Spleen (tissue), 11 donors: ENCODE measurements around the gene ACKR3. TPM values are rescaled to one million over a fixed set of nuclear protein-coding genes. Genes with fewer than 3 reads are reported as not detected.

Experiments
- DNase-seq: peaks from one replicate; pipeline ENCODE4 v3.0.0-alpha.2; 2020
- H3K27ac ChIP-seq, 8 donors: fragments of 200-600 bp; sonication (generic) in 7 of 8; 1 replicate in 4 of 8; 2 replicates in 4 of 8; pipeline versions ENCODE4 v1.5.0 to v1.8.0; 2016 to 2021; ENCODE audit warnings: inconsistent platforms in 4 of 8, mild to moderate bottlenecking in 4 of 8, moderate library complexity in 1 of 8
- H3K27me3 ChIP-seq, 7 donors: fragments of 200-600 bp; sonication (generic) in 6 of 7; replicated peaks in 1 of 7; 1 replicate in 4 of 7; 2 replicates in 3 of 7; pipeline versions ENCODE4 v1.5.0 to v1.8.0; 2016 to 2021; ENCODE audit warnings: inconsistent platforms in 3 of 7, mild to moderate bottlenecking in 1 of 7
- H3K36me3 ChIP-seq, 6 donors: fragments of 200-600 bp; sonication (generic) in 5 of 6; 1 replicate in 4 of 6; 2 replicates in 2 of 6; pipeline versions ENCODE4 v1.5.0 to v1.8.0; 2016 to 2021; ENCODE audit warnings: inconsistent platforms in 2 of 6
- H3K4me1 ChIP-seq, 6 donors: fragments of 200-600 bp; sonication (generic) in 5 of 6; 1 replicate in 3 of 6; 2 replicates in 3 of 6; pipeline versions ENCODE4 v1.5.0 to v1.8.0; 2016 to 2021; ENCODE audit warnings: inconsistent platforms in 3 of 6
- H3K4me3 ChIP-seq, 8 donors: fragments of 200-600 bp; sonication (generic) in 7 of 8; 1 replicate in 4 of 8; 2 replicates in 4 of 8; pipeline versions ENCODE4 v1.5.0 to v1.8.0; 2016 to 2021; ENCODE audit warnings: inconsistent platforms in 4 of 8, mild to moderate bottlenecking in 4 of 8, moderate library complexity in 2 of 8
- H3K9me3 ChIP-seq, 8 donors: fragments of 200-600 bp; sonication (generic) in 7 of 8; 1 replicate in 4 of 8; 2 replicates in 4 of 8; pipeline versions ENCODE4 v1.5.0 to v1.8.0; 2016 to 2021; ENCODE audit warnings: inconsistent platforms in 4 of 8
- POLR2A ChIP-seq, 3 donors: fragments of 450-650 bp; IDR thresholded peaks; one replicate each; pipeline ENCODE4 v1.5.1; 2017; ENCODE audit warnings: antibody characterized with exemption in 3 of 3, mild to moderate bottlenecking in 1 of 3
- POLR2AphosphoS5 ChIP-seq, 3 donors: sonication (generic); formaldehyde crosslinking; IDR thresholded peaks; one replicate each; pipeline ENCODE4 v1.5.1; 2017; ENCODE audit warnings: antibody characterized with exemption in 3 of 3
- WGBS, 5 donors: extraction: QIAGEN DNeasy Blood & Tissue Kit in 3 of 5; methylation state at CpG; one replicate each; pipeline versions ENCODE4 v1.1.5 to v1.1.7; 2013 to 2018; 5-methylcytosine and 5-hydroxymethylcytosine counted together
- intact Hi-C: fragments of 100-400 bp; cut with DNase I; formaldehyde crosslinking; loops from one replicate; pipeline ENCODE4 v1.15.0; 2023; ENCODE audit warnings: low total_unique reads
- polyA plus RNA-seq, 3 donors: library from polyadenylated mRNA; stranded (reverse); fragments of 200-250 nt; gene quantifications; one replicate each; pipeline ENCODE4 v1.2.1, GENCODE V29; 2013
- total RNA-seq, 7 donors: library from RNA; depleted of rRNA in 3 of 7; stranded (reverse); fragments of >200 nt in 3 of 7; fragmentation: NEBNext Ultra II Directional in 4 of 7; extraction: Animal tissue kit (Norgen Biotek cat#: 25700) in 4 of 7; gene quantifications; one replicate each; pipeline versions ENCODE4 v1.1.0 to v1.2.1, GENCODE V29; 2016 to 2021
- TF ChIP-seq, protein P1 (sequence below), 11 experiments: fragments of 200-600 bp in 7 of 11; fragments of 450-650 bp in 4 of 11; sonication (generic) in 4 of 11; IDR thresholded peaks in 8 of 11; conservative IDR thresholded peaks in 3 of 11; 1 replicate in 7 of 11; 2 replicates in 4 of 11; pipeline versions ENCODE4 v1.4.0 to v1.8.0; 2016 to 2021; ENCODE audit warnings: antibody characterized with exemption in 11 of 11, inconsistent platforms in 4 of 11, mild to moderate bottlenecking in 1 of 11
- donor health status: healthy with polysubstance abuse.
- donor health status: DM: no; HTN: no; CAD: no; lungs with moderate emphysema.
- donor health status: DM: no; HTN: no; CAD: no.
- donor health status: Bipolar disorder and iron deficiency.
- donor health status: healthy.
- donor health status: DM: no; HTN: no; CAD: no.
- donor health status: DM: yes; HTN: yes; CAD: no.

The ACKR3 gene
- total and polyA plus RNA-seq, 10 donors: 11.5 to 164 (median 67.0) TPM

DNA sequence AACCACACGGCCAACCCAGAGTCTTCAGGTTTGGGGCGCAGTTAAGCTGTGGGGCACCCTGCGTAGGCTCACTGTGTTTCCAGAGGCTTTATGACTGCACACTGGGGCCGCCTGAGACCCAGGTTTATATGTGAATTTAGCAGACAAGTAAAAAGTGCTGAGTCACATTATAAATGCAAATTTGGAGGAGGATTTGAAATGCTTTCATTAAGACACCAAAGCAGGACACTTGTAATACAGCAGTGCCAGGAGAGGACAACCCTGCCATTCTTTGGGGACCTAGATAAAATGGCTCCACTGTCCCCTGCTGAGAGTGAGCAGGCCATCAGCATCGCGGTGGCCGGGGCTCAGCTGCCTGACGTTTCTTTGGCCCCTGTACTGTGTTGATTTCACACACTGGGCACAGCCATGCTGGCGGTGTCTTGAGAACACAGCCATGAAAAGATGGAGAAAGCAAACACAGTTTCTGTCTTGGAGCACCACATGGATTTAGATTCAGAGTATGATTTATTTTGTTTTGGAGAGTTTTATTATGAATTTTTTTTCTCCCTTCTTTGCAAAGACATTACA lies 10.2 kb downstream of the ACKR3 start:
- no peak for DNase-seq
- peak overlapping the region in 1 of 8 donors; percentile 54 for H3K27ac ChIP-seq
- no peak for TF ChIP-seq POLR2A (IDR thresholded peaks at IDR 0.05)
- TF ChIP-seq, protein P1, sequence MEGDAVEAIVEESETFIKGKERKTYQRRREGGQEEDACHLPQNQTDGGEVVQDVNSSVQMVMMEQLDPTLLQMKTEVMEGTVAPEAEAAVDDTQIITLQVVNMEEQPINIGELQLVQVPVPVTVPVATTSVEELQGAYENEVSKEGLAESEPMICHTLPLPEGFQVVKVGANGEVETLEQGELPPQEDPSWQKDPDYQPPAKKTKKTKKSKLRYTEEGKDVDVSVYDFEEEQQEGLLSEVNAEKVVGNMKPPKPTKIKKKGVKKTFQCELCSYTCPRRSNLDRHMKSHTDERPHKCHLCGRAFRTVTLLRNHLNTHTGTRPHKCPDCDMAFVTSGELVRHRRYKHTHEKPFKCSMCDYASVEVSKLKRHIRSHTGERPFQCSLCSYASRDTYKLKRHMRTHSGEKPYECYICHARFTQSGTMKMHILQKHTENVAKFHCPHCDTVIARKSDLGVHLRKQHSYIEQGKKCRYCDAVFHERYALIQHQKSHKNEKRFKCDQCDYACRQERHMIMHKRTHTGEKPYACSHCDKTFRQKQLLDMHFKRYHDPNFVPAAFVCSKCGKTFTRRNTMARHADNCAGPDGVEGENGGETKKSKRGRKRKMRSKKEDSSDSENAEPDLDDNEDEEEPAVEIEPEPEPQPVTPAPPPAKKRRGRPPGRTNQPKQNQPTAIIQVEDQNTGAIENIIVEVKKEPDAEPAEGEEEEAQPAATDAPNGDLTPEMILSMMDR (IDR thresholded peaks at IDR 0.05 in 8 of 11, conservative IDR thresholded peaks at IDR 0.05 in 3 of 11): no peak
- no peak for TF ChIP-seq POLR2AphosphoS5 (IDR thresholded peaks at IDR 0.05)
- intact Hi-C loops: loop anchor here (10.0 kb wide), 3 partner anchors 135 to 485 kb away; no protein-coding TSS in a partner anchor
- 78 to 94% (median 88%) methylated on average over 9 of the region's 9 CpGs for WGBS, 5 donors
- no peak overlapping the region for H3K4me3 ChIP-seq
- H3K27me3 ChIP-seq: no peaks in the 10 kb centered on the region
- H3K36me3 ChIP-seq: peaks cover 0 to 68% (median 28%) of the 10 kb centered on the region in 6 donors
- H3K9me3 ChIP-seq: no peaks in the 10 kb centered on the region
- H3K4me1 ChIP-seq: peaks cover 0 to 36% (median 10%) of the 10 kb centered on the region in 6 donors

DNA sequence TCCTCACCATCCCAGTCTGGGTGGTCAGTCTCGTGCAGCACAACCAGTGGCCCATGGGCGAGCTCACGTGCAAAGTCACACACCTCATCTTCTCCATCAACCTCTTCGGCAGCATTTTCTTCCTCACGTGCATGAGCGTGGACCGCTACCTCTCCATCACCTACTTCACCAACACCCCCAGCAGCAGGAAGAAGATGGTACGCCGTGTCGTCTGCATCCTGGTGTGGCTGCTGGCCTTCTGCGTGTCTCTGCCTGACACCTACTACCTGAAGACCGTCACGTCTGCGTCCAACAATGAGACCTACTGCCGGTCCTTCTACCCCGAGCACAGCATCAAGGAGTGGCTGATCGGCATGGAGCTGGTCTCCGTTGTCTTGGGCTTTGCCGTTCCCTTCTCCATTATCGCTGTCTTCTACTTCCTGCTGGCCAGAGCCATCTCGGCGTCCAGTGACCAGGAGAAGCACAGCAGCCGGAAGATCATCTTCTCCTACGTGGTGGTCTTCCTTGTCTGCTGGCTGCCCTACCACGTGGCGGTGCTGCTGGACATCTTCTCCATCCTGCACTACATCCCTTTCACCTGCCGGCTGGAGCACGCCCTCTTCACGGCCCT lies 11.2 kb downstream of the ACKR3 start:
- DNase-seq: no peak
- intact Hi-C loops: no loop called here
- 94 to 96% (median 95%) methylated on average over 29 of the region's 29 CpGs for WGBS, 5 donors

DNA sequence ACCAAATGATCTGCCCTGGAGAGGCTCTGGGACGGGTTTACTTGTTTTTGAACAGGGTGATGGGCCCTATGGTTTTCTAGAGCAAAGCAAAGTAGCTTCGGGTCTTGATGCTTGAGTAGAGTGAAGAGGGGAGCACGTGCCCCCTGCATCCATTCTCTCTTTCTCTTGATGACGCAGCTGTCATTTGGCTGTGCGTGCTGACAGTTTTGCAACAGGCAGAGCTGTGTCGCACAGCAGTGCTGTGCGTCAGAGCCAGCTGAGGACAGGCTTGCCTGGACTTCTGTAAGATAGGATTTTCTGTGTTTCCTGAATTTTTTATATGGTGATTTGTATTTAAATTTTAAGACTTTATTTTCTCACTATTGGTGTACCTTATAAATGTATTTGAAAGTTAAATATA lies 11.9 kb downstream of the ACKR3 start:
- no peak for DNase-seq
- H3K36me3 ChIP-seq: peaks cover 0 to 65% (median 28%) of the 10 kb centered on the region in 6 donors
- no peaks in the 10 kb centered on the region for H3K27me3 ChIP-seq
- intact Hi-C loops: no loop called here
- H3K4me3 ChIP-seq: no peak overlapping the region
- 90 to 96% (median 93%) methylated on average over 7 of the region's 7 CpGs for WGBS, 5 donors
- TF ChIP-seq, protein P1 (IDR thresholded peaks at IDR 0.05 in 8 of 11, conservative IDR thresholded peaks at IDR 0.05 in 3 of 11): no peak
- TF ChIP-seq POLR2AphosphoS5 (IDR thresholded peaks at IDR 0.05) (no peak), POLR2A (IDR thresholded peaks at IDR 0.05) (no peak)
- H3K4me1 ChIP-seq: peaks cover 0 to 25% (median 6%) of the 10 kb centered on the region in 6 donors
- H3K9me3 ChIP-seq: peaks cover 0 to 10% (median 0%) of the 10 kb centered on the region in 8 donors
- H3K27ac ChIP-seq: no peak overlapping the region

More for the DNA sequence above, 11.2 kb downstream of the ACKR3 start:
- Histone ChIP-seq H3K27me3 (no peaks in the 10 kb centered on the region), H3K27ac (no peak overlapping the region), H3K4me3 (no peak overlapping the region), H3K4me1 (peaks cover 0 to 32% (median 10%) of the 10 kb centered on the region in 6 donors), H3K9me3 (peaks cover 0 to 3% (median 0%) of the 10 kb centered on the region in 8 donors), H3K36me3 (peaks cover 0 to 65% (median 28%) of the 10 kb centered on the region in 6 donors)
- TF ChIP-seq POLR2AphosphoS5 (IDR thresholded peaks at IDR 0.05): peak in 1 of 3 donors; percentile 52
- TF ChIP-seq, protein P1 (IDR thresholded peaks at IDR 0.05 in 8 of 11, conservative IDR thresholded peaks at IDR 0.05 in 3 of 11): no peak

DNA sequence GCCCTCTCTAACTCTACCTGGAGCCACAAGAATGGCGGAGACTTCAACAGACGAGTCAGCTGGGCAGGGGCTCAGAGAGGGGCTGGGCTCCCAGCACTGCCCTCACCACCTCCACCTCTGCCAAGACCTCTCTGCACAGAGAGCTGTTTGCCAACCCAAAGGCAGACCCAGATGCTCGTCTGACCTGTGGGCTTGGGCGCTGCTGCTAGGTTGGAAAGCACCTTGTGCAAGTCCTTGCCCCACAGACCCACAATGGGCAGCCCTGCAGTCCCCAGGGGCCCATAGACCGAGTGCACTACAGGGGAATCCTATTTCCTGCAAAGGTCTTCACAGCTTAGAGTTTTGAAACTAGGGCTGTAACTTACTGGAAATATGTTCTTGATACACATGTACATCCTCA lies 13.3 kb downstream of the ACKR3 start:
- H3K27ac ChIP-seq: no peak overlapping the region
- DNase-seq: no peak
- peaks cover 0 to 13% (median 4%) of the 10 kb centered on the region in 6 donors for H3K4me1 ChIP-seq
- TF ChIP-seq POLR2A (IDR thresholded peaks at IDR 0.05): no peak
- peak in 1 of 3 donors; percentile 44 for TF ChIP-seq POLR2AphosphoS5 (IDR thresholded peaks at IDR 0.05)
- peaks cover 0 to 58% (median 28%) of the 10 kb centered on the region in 6 donors for H3K36me3 ChIP-seq
- 84 to 89% (median 87%) methylated on average over 3 to 5 of the region's 5 CpGs for WGBS, 5 donors
- peaks cover 0 to 11% (median 0%) of the 10 kb centered on the region in 8 donors for H3K9me3 ChIP-seq
- H3K4me3 ChIP-seq: no peak overlapping the region
- H3K27me3 ChIP-seq: no peaks in the 10 kb centered on the region
- intact Hi-C loops: no loop called here
